Measurements from ENCODE around the gene MORN1. TPM values are rescaled to one million over a fixed set of nuclear protein-coding genes. Genes with fewer than 3 reads are reported as not detected.

The MORN1 gene
- total and polyA plus RNA-seq, 2 of the 8 experiments (the other 6 are each of a cell fraction or from before 2014, with no cell fraction given), result 5.0 to 9.1 TPM

DNA sequence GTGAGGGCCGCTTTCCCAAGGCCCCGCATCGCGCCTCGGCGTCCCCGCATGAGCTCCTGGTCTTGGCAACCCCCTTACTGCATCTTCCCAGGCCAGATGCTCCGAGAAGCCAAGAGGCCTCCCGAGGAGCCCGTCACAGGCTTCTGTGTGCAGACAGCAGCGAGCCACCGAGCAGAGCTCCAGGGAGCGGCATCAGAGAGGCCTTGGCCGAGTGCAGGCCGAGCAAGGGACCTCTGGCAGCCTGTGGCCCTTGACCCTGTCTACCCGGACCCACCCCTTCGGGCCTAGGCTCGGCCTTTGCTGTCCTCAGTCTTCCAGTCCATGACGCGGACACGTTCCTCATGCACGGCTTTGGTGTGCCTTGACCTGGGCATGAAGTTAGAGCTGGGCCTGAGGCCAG, 63.5 kb downstream of the MORN1 start:
- no peak overlapping the region for H3K18ac ChIP-seq (ENCODE audit: extremely low read depth, low read length)
- no peak overlapping the region for H3K27ac ChIP-seq (ENCODE audit: low read depth, low read length)
- no peak overlapping the region for H4K5ac ChIP-seq (ENCODE audit: insufficient read length, low read depth, low read length)
- H3K4ac ChIP-seq (replicated peaks; ENCODE audit: insufficient read length, low read depth, low read length), result no peak overlapping the region
- H3K4me2 ChIP-seq (ENCODE audit: insufficient read depth in 1 of 2, low read depth in 2 of 2, low read length in 2 of 2), result no peak overlapping the region
- no peak overlapping the region for H2BK5ac ChIP-seq (ENCODE audit: low read depth, low read length)
- peak overlapping the region; percentile 25; the same call in 1 of the 2 replicates for H4K8ac ChIP-seq (ENCODE audit: extremely low read depth, insufficient read depth, low read length)
- H4K20me1 ChIP-seq (replicated peaks in 1 of 2; ENCODE audit: control insufficient read depth in 1 of 2, insufficient read depth in 2 of 2, low read length in 2 of 2), result no peaks in the 10 kb centered on the region
- H2BK20ac ChIP-seq (ENCODE audit: low read length), result no peak overlapping the region
- no peak overlapping the region for H3K56ac ChIP-seq (replicated peaks; ENCODE audit: insufficient read length, low read depth, low read length)
- peaks cover 9 to 24% of the 10 kb centered on the region in 2 experiments; a peak in 3 of 4 replicates for H3K9me3 ChIP-seq (ENCODE audit: insufficient read depth in 2 of 2, low read depth in 1 of 2, low read length in 1 of 2)
- WGBS, 2 experiments (ENCODE audit: extremely low coverage in 1 of 2, insufficient coverage in 1 of 2, insufficient read length in 1 of 2, insufficient replicate concordance in 2 of 2, low coverage in 1 of 2, low lambda C conversion rate in 2 of 2, missing lambda C conversion rate in 1 of 2), result 91% methylated on average over 22 of the region's 22 CpGs; no CpG with 5 or more reads in 1 of the 2 experiments
- H2AK5ac ChIP-seq (ENCODE audit: low read depth, low read length), result no peak overlapping the region
- no peak overlapping the region for H3K14ac ChIP-seq (ENCODE audit: insufficient read length)
- H2BK120ac ChIP-seq (replicated peaks; ENCODE audit: low read depth, low read length), result no peak overlapping the region
- DNase-seq (ENCODE audit: low read depth in 1 of 2, low spot score in 2 of 2), result no peak
- no peak overlapping the region for H3K23ac ChIP-seq (ENCODE audit: insufficient read length)
- no peak for FAIRE-seq
- no peaks in the 10 kb centered on the region for H3K79me1 ChIP-seq (ENCODE audit: low read depth, low read length)
- H2BK12ac ChIP-seq (ENCODE audit: low read depth, low read length), result no peak overlapping the region
- CTCF ChIA-PET (ENCODE audit: partially characterized antibody), result interaction anchor here (0.8 to 1.7 kb wide), 4 partner anchors 12 to 133 kb away, joined by 3 to 6 read pairs (median 4); no protein-coding TSS in a partner anchor
- H3K4me1 ChIP-seq (replicated peaks in 1 of 4; ENCODE audit: control insufficient read depth in 3 of 4, insufficient read depth in 4 of 4, low read length in 3 of 4), result no peaks in the 10 kb centered on the region
- H4K91ac ChIP-seq (replicated peaks; ENCODE audit: insufficient read length, low read length), result no peak overlapping the region
- no peak overlapping the region for H3K4me3 ChIP-seq (ENCODE audit: extremely low read depth in 1 of 4, insufficient read depth in 2 of 4, low read depth in 3 of 4, low read length in 4 of 4)
- H3K36me3 ChIP-seq (ENCODE audit: control insufficient read depth in 2 of 4, insufficient read depth in 4 of 4, low read length in 3 of 4), result no peaks in the 10 kb centered on the region
- no peaks in the 10 kb centered on the region; the same call in 1 of the 2 replicates for H3K23me2 ChIP-seq (ENCODE audit: low read depth, low read length)
- POLR2A ChIA-PET (ENCODE audit: partially characterized antibody), result interaction anchor here (0.7 to 1.7 kb wide), 3 partner anchors 11 to 99 kb away, joined by 4 read pairs; no protein-coding TSS in a partner anchor
- H2AFZ ChIP-seq (ENCODE audit: low read length), result no peak overlapping the region
- H3K9ac ChIP-seq (replicated peaks in 1 of 4; ENCODE audit: extremely low read depth in 1 of 4, low read depth in 3 of 4, low read length in 3 of 4), result no peak overlapping the region
- H3K27me3 ChIP-seq (replicated peaks in 1 of 4; ENCODE audit: control insufficient read depth in 3 of 4, extremely low read depth in 1 of 4, insufficient read depth in 3 of 4, low read length in 3 of 4), result no peaks in the 10 kb centered on the region; a peak in 1 of 7 replicates
- H3K79me2 ChIP-seq (ENCODE audit: control insufficient read depth in 1 of 2, insufficient read depth in 2 of 2, low read length in 2 of 2), result no peaks in the 10 kb centered on the region
- H2BK15ac ChIP-seq (ENCODE audit: low read length), result no peak overlapping the region
- TF ChIP-seq NRF1 (IDR thresholded peaks at IDR 0.05; ENCODE audit: low read depth, low read length), result no peak
- TF ChIP-seq, protein P1, sequence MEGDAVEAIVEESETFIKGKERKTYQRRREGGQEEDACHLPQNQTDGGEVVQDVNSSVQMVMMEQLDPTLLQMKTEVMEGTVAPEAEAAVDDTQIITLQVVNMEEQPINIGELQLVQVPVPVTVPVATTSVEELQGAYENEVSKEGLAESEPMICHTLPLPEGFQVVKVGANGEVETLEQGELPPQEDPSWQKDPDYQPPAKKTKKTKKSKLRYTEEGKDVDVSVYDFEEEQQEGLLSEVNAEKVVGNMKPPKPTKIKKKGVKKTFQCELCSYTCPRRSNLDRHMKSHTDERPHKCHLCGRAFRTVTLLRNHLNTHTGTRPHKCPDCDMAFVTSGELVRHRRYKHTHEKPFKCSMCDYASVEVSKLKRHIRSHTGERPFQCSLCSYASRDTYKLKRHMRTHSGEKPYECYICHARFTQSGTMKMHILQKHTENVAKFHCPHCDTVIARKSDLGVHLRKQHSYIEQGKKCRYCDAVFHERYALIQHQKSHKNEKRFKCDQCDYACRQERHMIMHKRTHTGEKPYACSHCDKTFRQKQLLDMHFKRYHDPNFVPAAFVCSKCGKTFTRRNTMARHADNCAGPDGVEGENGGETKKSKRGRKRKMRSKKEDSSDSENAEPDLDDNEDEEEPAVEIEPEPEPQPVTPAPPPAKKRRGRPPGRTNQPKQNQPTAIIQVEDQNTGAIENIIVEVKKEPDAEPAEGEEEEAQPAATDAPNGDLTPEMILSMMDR (IDR thresholded peaks at IDR 0.05; ENCODE audit: control extremely low read depth in 1 of 3, insufficient read depth in 1 of 3, low read depth in 1 of 3, low read length in 3 of 3), result no peak
- no peak for TF ChIP-seq KDM1A (IDR thresholded peaks at IDR 0.05; ENCODE audit: borderline replicate concordance, low read length)
- no peak for TF ChIP-seq KDM4A (IDR thresholded peaks at IDR 0.05; ENCODE audit: low read depth, low read length, severe bottlenecking)
- no peak for TF ChIP-seq TCF12 (IDR thresholded peaks at IDR 0.05; ENCODE audit: low read depth, low read length)
- TF ChIP-seq GABPA (IDR thresholded peaks at IDR 0.05; ENCODE audit: borderline replicate concordance, insufficient read depth, low read length), result no peak
- no peak for TF ChIP-seq CHD2 (IDR thresholded peaks at IDR 0.05; ENCODE audit: low read length)
- no peak for TF ChIP-seq EP300 (IDR thresholded peaks at IDR 0.05; ENCODE audit: borderline replicate concordance in 1 of 2, low read depth in 2 of 2, low read length in 2 of 2)
- no peak for TF ChIP-seq RFX5 (IDR thresholded peaks at IDR 0.05; ENCODE audit: borderline replicate concordance, low read depth, low read length)
- no peak for TF ChIP-seq EGR1 (IDR thresholded peaks at IDR 0.05; ENCODE audit: borderline replicate concordance, low read depth, low read length)
- no peak for TF ChIP-seq MAFK (IDR thresholded peaks at IDR 0.05; ENCODE audit: low read depth, low read length)
- TF ChIP-seq POLR2AphosphoS5 (IDR thresholded peaks at IDR 0.05; ENCODE audit: low read depth, low read length), result no peak

All from H1 (cell line).